Astrocyte (in vitro differentiated cells and primary cell): ENCODE results near the gene SERPINI2.

ENCODE experiments used
- CTCF ChIP-seq: IDR thresholded peaks from 2 replicates; pipeline ENCODE4 v1.5.1; 2011; ENCODE audit warnings: low read depth, mild to moderate bottlenecking, inconsistent platforms, low read length, moderate library complexity; ENCODE audit not compliant: insufficient read depth
- EZH2 ChIP-seq: IDR thresholded peaks from 2 replicates; pipeline ENCODE4 v1.6.1; 2012; ENCODE audit warnings: mild to moderate bottlenecking, low read length, inconsistent platforms; ENCODE audit not compliant: insufficient read depth

- TF ChIP-seq CTCF (no peak), EZH2 (no peak)
Measured at GRCh38 chr3:167409611-167410010, 64.2 kb downstream of the SERPINI2 start.
